Measurements from ENCODE around the gene BORCS5. TPM values are rescaled to one million over a fixed set of nuclear protein-coding genes. Genes with fewer than 3 reads are reported as not detected.
A peak's percentile ranks its signal among the peaks of the same experiment; 100 is the strongest.
"Not testable (repeated sequence)": the region's sequence is repeated elsewhere in the genome, so short reads cannot be mapped to it uniquely, and the experiment has no call there.

The BORCS5 gene
- total RNA-seq, 2 experiments from 2014 or later = 18.8 to 21.2 TPM

GRCh38 chr12:12488823-12489550 lies 132.1 kb downstream of the BORCS5 start:
- Mint-ChIP-seq H3K4me3 (no peak overlapping the region), H3K36me3 (ENCODE audit: low read depth) (peaks cover 31% of the 10 kb centered on the region), H3K27ac (no peak overlapping the region), H3K4me1 (ENCODE audit: low read depth) (peaks cover 22% of the 10 kb centered on the region), H3K9me3 (ENCODE audit: insufficient read depth) (no peaks in the 10 kb centered on the region), H3K27me3 (ENCODE audit: low read depth) (no peaks in the 10 kb centered on the region)
- ATAC-seq = no peak
- CTCF ChIA-PET = no interaction called here
- POLR2A ChIA-PET = no interaction called here
- DNase-seq = no peak

- ChIA-PET CTCF (interaction anchor here (0.9 to 2.0 kb wide), 5 partner anchors 12 to 179 kb away, joined by 3 to 7 read pairs (median 3); no protein-coding TSS in a partner anchor), POLR2A (interaction anchor here (1.7 kb wide), 1 partner anchor 9 kb away, joined by 9 read pairs; no protein-coding TSS in a partner anchor)
- Mint-ChIP-seq H3K27ac (no peak overlapping the region), H3K4me3 (no peak overlapping the region), H3K9me3 (ENCODE audit: insufficient read depth) (no peaks in the 10 kb centered on the region), H3K27me3 (ENCODE audit: low read depth) (no peaks in the 10 kb centered on the region), H3K36me3 (ENCODE audit: low read depth) (peaks cover 24% of the 10 kb centered on the region), H3K4me1 (ENCODE audit: low read depth) (peaks cover 16% of the 10 kb centered on the region)
- DNase-seq (no peak), ATAC-seq (no peak)
Observed at GRCh38 chr12:12491606-12492005, 134.7 kb downstream of the BORCS5 start.

- Mint-ChIP-seq H3K4me1 (ENCODE audit: low read depth) (peaks cover 9% of the 10 kb centered on the region), H3K27me3 (ENCODE audit: low read depth) (no peaks in the 10 kb centered on the region), H3K27ac (no peak overlapping the region), H3K9me3 (ENCODE audit: insufficient read depth) (no peaks in the 10 kb centered on the region), H3K4me3 (no peak overlapping the region), H3K36me3 (ENCODE audit: low read depth) (peaks cover 21% of the 10 kb centered on the region)
- ChIA-PET CTCF (interaction anchor here (2.0 kb wide), 1 partner anchor 11 kb away, joined by 7 read pairs; no protein-coding TSS in a partner anchor), POLR2A (no interaction called here)
- DNase-seq (no peak), ATAC-seq (no peak)
Observed at GRCh38 chr12:12492547-12492946, 135.7 kb downstream of the BORCS5 start.

GRCh38 chr12:12495536-12495935 lies 138.7 kb downstream of the BORCS5 start:
- Mint-ChIP-seq H3K9me3 (ENCODE audit: insufficient read depth) (no peaks in the 10 kb centered on the region), H3K27ac (no peak overlapping the region), H3K36me3 (ENCODE audit: low read depth) (peaks cover 7% of the 10 kb centered on the region), H3K4me1 (ENCODE audit: low read depth) (no peaks in the 10 kb centered on the region), H3K4me3 (no peak overlapping the region), H3K27me3 (ENCODE audit: low read depth) (no peaks in the 10 kb centered on the region)
- DNase-seq (no peak), ATAC-seq (no peak)
- ChIA-PET CTCF (interaction anchor here (0.7 to 1.5 kb wide), 3 partner anchors 8 to 161 kb away, joined by 3 to 5 read pairs (median 4); no protein-coding TSS in a partner anchor), POLR2A (no interaction called here)

GRCh38 chr12:12498210-12498609 lies 141.3 kb downstream of the BORCS5 start:
- H3K4me1 Mint-ChIP-seq (ENCODE audit: low read depth) = peaks cover 7% of the 10 kb centered on the region
- H3K27me3 Mint-ChIP-seq (ENCODE audit: low read depth) = no peaks in the 10 kb centered on the region
- no peak for DNase-seq
- ChIA-PET POLR2A (no interaction called here), CTCF (interaction anchor here (1.5 kb wide), 1 partner anchor 13 kb away, joined by 4 read pairs; no protein-coding TSS in a partner anchor)
- no peak overlapping the region for H3K4me3 Mint-ChIP-seq
- H3K27ac Mint-ChIP-seq = no peak overlapping the region
- H3K36me3 Mint-ChIP-seq (ENCODE audit: low read depth) = peaks cover 15% of the 10 kb centered on the region
- no peaks in the 10 kb centered on the region for H3K9me3 Mint-ChIP-seq (ENCODE audit: insufficient read depth)
- ATAC-seq = no peak

- peaks cover 14% of the 10 kb centered on the region for H3K4me1 Mint-ChIP-seq (ENCODE audit: low read depth)
- no peak overlapping the region for H3K27ac Mint-ChIP-seq
- H3K27me3 Mint-ChIP-seq (ENCODE audit: low read depth) = no peaks in the 10 kb centered on the region
- H3K9me3 Mint-ChIP-seq (ENCODE audit: insufficient read depth) = no peaks in the 10 kb centered on the region
- peaks cover 15% of the 10 kb centered on the region for H3K36me3 Mint-ChIP-seq (ENCODE audit: low read depth)
- POLR2A ChIA-PET = no interaction called here
- ATAC-seq (no peak), DNase-seq (no peak)
- CTCF ChIA-PET = interaction anchor here (0.9 to 1.3 kb wide), 4 partner anchors 18 to 124 kb away, joined by 3 read pairs; no protein-coding TSS in a partner anchor
- H3K4me3 Mint-ChIP-seq = no peak overlapping the region
Observed at GRCh38 chr12:12499909-12500604, 143.2 kb downstream of the BORCS5 start.

- H3K4me3 Mint-ChIP-seq = no peak overlapping the region
- no peak overlapping the region for H3K27ac Mint-ChIP-seq
- no peak for ATAC-seq
- ChIA-PET POLR2A (no interaction called here), CTCF (interaction anchor here (0.9 kb wide), 1 partner anchor 124 kb away, joined by 3 read pairs; no protein-coding TSS in a partner anchor)
- no peaks in the 10 kb centered on the region for H3K27me3 Mint-ChIP-seq (ENCODE audit: low read depth)
- H3K36me3 Mint-ChIP-seq (ENCODE audit: low read depth) = peaks cover 13% of the 10 kb centered on the region
- DNase-seq = no peak
- H3K4me1 Mint-ChIP-seq (ENCODE audit: low read depth) = peaks cover 23% of the 10 kb centered on the region
- H3K9me3 Mint-ChIP-seq (ENCODE audit: insufficient read depth) = no peaks in the 10 kb centered on the region
Observed at GRCh38 chr12:12501121-12501520, 144.2 kb downstream of the BORCS5 start.

GRCh38 chr12:12502130-12502814 lies 145.4 kb downstream of the BORCS5 start:
- ATAC-seq; H3K4me3 Mint-ChIP-seq; DNase-seq; H3K9me3 Mint-ChIP-seq (ENCODE audit: insufficient read depth); H3K27me3 Mint-ChIP-seq (ENCODE audit: low read depth); POLR2A ChIA-PET: not testable (repeated sequence)
- CTCF ChIA-PET = interaction anchor here (4.7 kb wide), 1 partner anchor 124 kb away, joined by 38 read pairs; no protein-coding TSS in a partner anchor
- peaks cover 31% of the 10 kb centered on the region for H3K4me1 Mint-ChIP-seq (ENCODE audit: low read depth)
- peaks cover 16% of the 10 kb centered on the region for H3K36me3 Mint-ChIP-seq (ENCODE audit: low read depth)
- H3K27ac Mint-ChIP-seq = peak overlapping the region; percentile 57

GRCh38 chr12:12502815-12503151 lies 145.9 kb downstream of the BORCS5 start:
- Mint-ChIP-seq H3K4me1 (ENCODE audit: low read depth) (peaks cover 31% of the 10 kb centered on the region), H3K4me3 (no peak overlapping the region)
- ATAC-seq = no peak

GRCh38 chr12:12503384-12504078 lies 146.7 kb downstream of the BORCS5 start:
- Mint-ChIP-seq H3K4me3 (no peak overlapping the region), H3K27ac (peak overlapping the region; percentile 70), H3K27me3 (ENCODE audit: low read depth) (no peaks in the 10 kb centered on the region), H3K4me1 (ENCODE audit: low read depth) (peaks cover 31% of the 10 kb centered on the region), H3K9me3 (ENCODE audit: insufficient read depth) (no peaks in the 10 kb centered on the region), H3K36me3 (ENCODE audit: low read depth) (peaks cover 15% of the 10 kb centered on the region)
- DNase-seq = no peak
- ATAC-seq = no peak
- POLR2A ChIA-PET = interaction anchor here (0.6 kb wide), 1 partner anchor 146 kb away, joined by 3 read pairs; no protein-coding TSS in a partner anchor
- CTCF ChIA-PET = interaction anchor here (0.6 to 4.7 kb wide), 10 partner anchors 8 to 1992 kb away, joined by 3 to 38 read pairs (median 4); partner anchors contain the start of gene DUSP16

More at GRCh38 chr12:12502815-12503151, 145.9 kb downstream of the BORCS5 start:
- CTCF ChIA-PET = interaction anchor here (0.6 to 4.7 kb wide), 4 partner anchors 61 to 1991 kb away, joined by 3 to 38 read pairs (median 6); partner anchors contain the start of gene DUSP16
- POLR2A ChIA-PET = no interaction called here
- H3K9me3 Mint-ChIP-seq (ENCODE audit: insufficient read depth) = no peaks in the 10 kb centered on the region
- H3K27me3 Mint-ChIP-seq (ENCODE audit: low read depth) = no peaks in the 10 kb centered on the region
- H3K27ac Mint-ChIP-seq = peak overlapping the region; percentile 57
- peaks cover 14% of the 10 kb centered on the region for H3K36me3 Mint-ChIP-seq (ENCODE audit: low read depth)
- no peak for DNase-seq
